Measurements from ENCODE around the gene TIPRL.

TIPRL gene

DNA sequence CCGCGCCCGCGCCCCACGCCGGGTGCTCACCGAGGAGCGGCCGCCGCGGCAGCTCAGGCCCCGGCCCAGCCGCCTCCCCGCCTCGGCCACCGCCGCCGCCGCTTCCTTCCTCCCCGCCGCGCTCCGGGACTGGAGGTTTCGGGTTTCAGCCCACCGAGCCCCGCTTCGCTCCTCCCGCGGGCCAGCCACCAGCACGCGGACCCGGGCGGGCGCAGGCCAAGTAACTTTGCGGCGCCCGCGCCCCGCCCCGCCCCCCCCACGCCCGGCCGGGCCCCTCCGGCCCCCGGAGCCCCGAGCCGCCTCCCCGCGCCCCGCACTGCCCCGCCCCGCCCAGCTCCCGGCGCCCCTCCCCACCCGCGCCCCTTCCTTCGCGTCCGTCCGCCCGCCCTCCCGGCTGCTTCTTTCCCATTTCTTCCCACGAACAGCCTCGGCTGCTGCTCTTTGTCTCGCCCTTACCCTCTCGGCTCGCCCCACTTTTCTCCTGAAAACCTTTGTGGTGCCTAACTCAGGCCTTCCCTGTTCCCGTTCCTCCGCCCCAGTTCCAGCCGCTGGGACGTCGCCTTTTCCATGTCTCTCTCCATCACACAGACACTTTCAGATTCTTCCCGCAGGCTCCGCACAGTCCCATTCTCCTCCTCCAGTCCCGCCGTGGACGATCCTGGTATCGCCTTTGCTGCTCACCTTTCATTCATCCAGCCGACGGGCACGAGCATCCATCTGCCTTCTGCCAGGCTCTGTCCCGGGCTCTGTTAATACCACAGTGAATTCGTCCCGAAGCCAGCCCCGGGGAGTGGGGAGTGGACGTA lies 41.9 kb upstream of the TIPRL start, which contains the start of gene GPR161:
TSS of gene GPR161 (minus strand) at position 222 of the 806 bp plus-strand sequence. CDS start 32,080 bp downstream, outside the sequence.
- no peak for DNase-seq (ENCODE audit: low read depth)
- H3K4me3 ChIP-seq (ENCODE audit: control insufficient read depth, low read depth, low read length): peak within 1 kb of the TSS; percentile 89
- TF ChIP-seq, protein P1, sequence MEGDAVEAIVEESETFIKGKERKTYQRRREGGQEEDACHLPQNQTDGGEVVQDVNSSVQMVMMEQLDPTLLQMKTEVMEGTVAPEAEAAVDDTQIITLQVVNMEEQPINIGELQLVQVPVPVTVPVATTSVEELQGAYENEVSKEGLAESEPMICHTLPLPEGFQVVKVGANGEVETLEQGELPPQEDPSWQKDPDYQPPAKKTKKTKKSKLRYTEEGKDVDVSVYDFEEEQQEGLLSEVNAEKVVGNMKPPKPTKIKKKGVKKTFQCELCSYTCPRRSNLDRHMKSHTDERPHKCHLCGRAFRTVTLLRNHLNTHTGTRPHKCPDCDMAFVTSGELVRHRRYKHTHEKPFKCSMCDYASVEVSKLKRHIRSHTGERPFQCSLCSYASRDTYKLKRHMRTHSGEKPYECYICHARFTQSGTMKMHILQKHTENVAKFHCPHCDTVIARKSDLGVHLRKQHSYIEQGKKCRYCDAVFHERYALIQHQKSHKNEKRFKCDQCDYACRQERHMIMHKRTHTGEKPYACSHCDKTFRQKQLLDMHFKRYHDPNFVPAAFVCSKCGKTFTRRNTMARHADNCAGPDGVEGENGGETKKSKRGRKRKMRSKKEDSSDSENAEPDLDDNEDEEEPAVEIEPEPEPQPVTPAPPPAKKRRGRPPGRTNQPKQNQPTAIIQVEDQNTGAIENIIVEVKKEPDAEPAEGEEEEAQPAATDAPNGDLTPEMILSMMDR (IDR thresholded peaks at IDR 0.05; ENCODE audit: control insufficient read depth, insufficient read depth, low read depth, low read length, missing control alignments): no peak

DNA sequence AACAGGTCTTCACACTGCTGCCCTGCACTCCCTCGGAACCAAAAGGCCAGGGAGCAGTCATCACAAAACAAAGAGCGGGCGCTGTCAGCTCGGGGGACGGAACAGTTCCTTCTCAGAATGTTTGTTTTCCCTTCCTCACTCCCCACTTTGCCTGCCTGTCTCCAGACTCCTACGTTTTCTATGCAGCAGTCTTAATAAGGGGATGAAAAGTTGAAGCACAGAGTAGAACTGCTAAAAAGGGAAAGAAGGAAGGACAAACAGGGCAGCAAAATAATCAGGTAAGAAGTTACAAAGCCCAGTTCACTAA lies 41.3 kb upstream of the TIPRL start:
- peak overlapping the region; percentile 89 for H3K4me3 ChIP-seq (ENCODE audit: control insufficient read depth, low read depth, low read length)
- no peak for DNase-seq (ENCODE audit: low read depth)
- TF ChIP-seq, protein P1 (IDR thresholded peaks at IDR 0.05; ENCODE audit: control insufficient read depth, insufficient read depth, low read depth, low read length, missing control alignments): no peak

DNA sequence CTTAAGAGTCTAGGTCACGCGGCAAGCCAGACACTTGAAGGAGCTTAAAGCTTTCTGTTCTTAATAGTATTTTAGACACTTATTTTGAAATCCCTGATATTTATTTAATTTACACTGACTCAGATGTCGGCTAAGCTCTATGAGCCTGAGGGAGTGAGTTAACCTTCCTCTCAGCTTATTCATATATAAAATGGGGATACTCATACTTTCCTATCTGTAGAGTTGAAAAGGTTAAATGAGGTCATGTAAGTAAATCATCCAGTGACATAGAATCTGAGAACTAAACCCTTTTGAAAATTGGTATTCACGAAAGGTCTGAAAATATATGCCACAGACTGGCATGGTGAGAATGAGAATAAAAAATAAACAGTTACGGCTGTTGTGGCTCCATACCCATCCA lies 40.6 kb upstream of the TIPRL start:
- no peak overlapping the region for H3K4me3 ChIP-seq (ENCODE audit: control insufficient read depth, low read depth, low read length)
- DNase-seq (ENCODE audit: low read depth): no peak
- TF ChIP-seq, protein P1 (IDR thresholded peaks at IDR 0.05; ENCODE audit: control insufficient read depth, insufficient read depth, low read depth, low read length, missing control alignments): no peak

DNA sequence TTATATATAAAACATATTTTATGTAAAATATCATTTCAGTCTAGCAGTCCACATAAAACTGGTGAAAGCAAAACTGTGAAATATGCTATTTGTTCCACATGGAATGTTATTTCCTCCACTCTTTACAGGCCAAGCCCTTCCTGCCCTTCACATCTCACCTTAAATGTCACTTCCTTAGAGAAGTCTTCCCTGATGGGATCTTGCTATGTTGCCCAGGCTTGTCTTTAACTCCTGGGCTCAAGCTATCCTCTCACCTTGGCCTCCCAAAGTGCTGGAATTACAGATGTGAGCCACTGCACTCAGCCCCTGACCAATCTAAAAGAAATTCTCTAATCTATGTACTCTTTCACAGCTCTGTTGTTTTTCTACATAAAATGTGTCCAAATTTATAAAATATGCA lies 39.7 kb upstream of the TIPRL start:
- TF ChIP-seq, protein P1 (IDR thresholded peaks at IDR 0.05; ENCODE audit: control insufficient read depth, insufficient read depth, low read depth, low read length, missing control alignments): no peak
- DNase-seq (ENCODE audit: low read depth): no peak
- H3K4me3 ChIP-seq (ENCODE audit: control insufficient read depth, low read depth, low read length): no peak overlapping the region

DNA sequence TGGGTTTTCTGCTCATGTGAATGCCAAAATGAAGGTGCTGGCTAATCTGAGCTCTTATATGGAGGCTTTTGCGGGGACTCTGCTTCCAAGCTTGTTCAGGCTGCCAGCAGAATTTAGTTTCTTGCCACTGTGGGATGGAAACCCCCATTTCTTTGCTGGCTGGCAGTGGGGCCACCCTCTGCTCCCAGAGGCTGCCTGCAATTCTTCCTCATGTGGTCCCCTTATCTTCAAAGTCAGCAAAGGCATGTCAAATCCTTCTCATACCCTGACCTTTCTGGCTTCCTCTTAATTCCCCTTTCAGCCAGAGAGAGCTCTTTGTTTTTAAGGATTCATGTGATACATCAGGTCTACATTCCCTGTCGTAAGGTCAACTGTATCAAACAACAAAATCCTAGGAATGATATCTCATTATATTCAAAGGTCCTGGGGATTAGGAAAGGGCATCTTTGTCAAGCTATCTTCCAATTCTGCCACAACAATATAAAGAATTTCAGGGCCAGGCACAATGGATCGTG lies 36.8 kb upstream of the TIPRL start:
- TF ChIP-seq, protein P1 (IDR thresholded peaks at IDR 0.05; ENCODE audit: control insufficient read depth, insufficient read depth, low read depth, low read length, missing control alignments): no peak
- no peak for DNase-seq (ENCODE audit: low read depth)
- no peak overlapping the region for H3K4me3 ChIP-seq (ENCODE audit: control insufficient read depth, low read depth, low read length)

DNA sequence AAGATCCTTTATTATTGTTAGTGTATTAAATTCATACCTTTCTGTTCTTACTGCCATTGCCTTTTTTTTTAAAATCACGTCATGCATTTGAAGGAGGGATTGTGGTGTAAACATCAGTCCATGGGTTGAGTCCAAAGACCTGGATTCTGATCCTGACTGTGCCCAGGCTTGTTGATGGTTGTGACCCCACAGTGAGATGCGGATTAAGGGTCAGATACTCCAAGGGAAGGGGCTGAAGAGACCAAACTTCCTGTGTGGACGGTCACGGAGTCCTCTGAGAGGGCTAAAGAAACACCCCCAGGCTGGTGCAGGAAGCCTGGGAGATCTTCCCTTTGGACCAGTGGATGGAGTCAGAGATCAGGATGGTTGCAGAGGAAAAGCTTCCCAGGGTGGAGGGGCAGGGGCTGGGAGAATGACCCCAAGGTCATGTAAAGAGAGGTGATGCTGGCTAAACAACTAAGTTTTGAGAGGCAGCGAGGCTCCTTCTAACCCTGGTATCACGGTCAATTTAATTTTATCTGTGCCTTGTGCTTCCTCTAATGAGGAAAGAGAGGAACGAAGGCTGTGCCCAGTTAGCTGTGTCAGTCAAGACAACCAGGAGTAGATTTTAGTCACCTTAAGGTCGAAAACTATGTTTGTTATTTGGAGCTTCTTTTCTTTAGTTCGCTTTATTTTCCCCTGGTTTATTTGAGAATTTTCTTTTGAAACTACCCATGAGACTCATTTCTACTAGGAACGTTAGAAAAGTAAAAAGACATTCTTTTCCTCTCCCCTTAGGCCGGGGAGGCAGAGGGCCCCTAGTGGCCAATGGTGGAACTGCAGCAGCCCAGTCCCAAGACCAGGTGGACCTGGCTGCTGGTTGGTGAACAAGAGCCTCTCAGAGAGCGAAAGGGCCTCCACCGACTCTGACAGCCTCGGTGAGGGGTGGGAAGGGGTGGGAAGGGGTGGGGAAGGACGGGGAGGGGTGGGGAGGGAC lies 33.3 kb upstream of the TIPRL start:
- TF ChIP-seq, protein P1 (IDR thresholded peaks at IDR 0.05; ENCODE audit: control insufficient read depth, insufficient read depth, low read depth, low read length, missing control alignments): peak; percentile 99
- DNase-seq (ENCODE audit: low read depth): peak; percentile 45
- no peak overlapping the region for H3K4me3 ChIP-seq (ENCODE audit: control insufficient read depth, low read depth, low read length)
